ENCODE measurements around the gene NXNL1. TPM values are rescaled to one million over a fixed set of nuclear protein-coding genes. Genes with fewer than 3 reads are reported as not detected.

Gene NXNL1
- total and polyA plus RNA-seq, 9 of the 15 experiments (the other 6 are each of a cell fraction or from before 2014, with no cell fraction given), result not detected

GRCh38 chr19:17470068-17470841, 9.5 kb upstream of the NXNL1 start, which contains the start of gene SLC27A1 (continued):
- TF ChIP-seq ZNF551 (CRISPR knock-in tag; IDR thresholded peaks at IDR 0.05) (no peak), SMAD3 (CRISPR knock-in tag; conservative IDR thresholded peaks at IDR 0.05) (no peak), ZHX1 (conservative IDR thresholded peaks at IDR 0.05; ENCODE audit: low read length) (no peak), SPI1 (IDR thresholded peaks at IDR 0.05; ENCODE audit: borderline replicate concordance, low read depth, low read length) (no peak), CTCF (IDR thresholded peaks at IDR 0.05 in 2 of 3, conservative IDR thresholded peaks at IDR 0.05 in 1 of 3; ENCODE audit: insufficient read depth in 2 of 3, low read depth in 1 of 3, low read length in 3 of 3) (no peak), SIX5 (IDR thresholded peaks at IDR 0.05; ENCODE audit: borderline replicate concordance in 1 of 2, insufficient read depth in 1 of 2, low read depth in 1 of 2, low read length in 2 of 2) (no peak), MITF (IDR thresholded peaks at IDR 0.05) (no peak), TGIF2 (CRISPR knock-in tag; IDR thresholded peaks at IDR 0.05) (no peak), FOS (IDR thresholded peaks at IDR 0.05; ENCODE audit: extremely low read depth, insufficient read length) (peak; percentile 45), TAL1 (IDR thresholded peaks at IDR 0.05) (no peak), RCOR1 (IDR thresholded peaks at IDR 0.05; ENCODE audit: borderline replicate concordance in 1 of 2, low read depth in 2 of 2, low read length in 2 of 2) (no peak), KHSRP (IDR thresholded peaks at IDR 0.05) (no peak), KDM2B (CRISPR knock-in tag; IDR thresholded peaks at IDR 0.05) (no peak; the same call in 1 of the 2 replicates), NFIX (CRISPR knock-in tag; IDR thresholded peaks at IDR 0.05; ENCODE audit: low read depth) (no peak), RERE (CRISPR knock-in tag; IDR thresholded peaks at IDR 0.05; ENCODE audit: borderline replicate concordance) (no peak)
